ENCODE data around the gene FARP2. TPM values are rescaled to one million over a fixed set of nuclear protein-coding genes. Genes with fewer than 3 reads are reported as not detected.

FARP2 gene
- total RNA-seq, 1 donor from 2014 or later = 65.0 TPM

- Histone ChIP-seq H3K4me2 (ENCODE audit: low read length) (no peak overlapping the region), H3K36me3 (ENCODE audit: insufficient read depth, low read length) (peaks cover 19% of the 10 kb centered on the region), H4K20me1 (ENCODE audit: insufficient read depth, low read length) (peaks cover 20% of the 10 kb centered on the region), H3K79me2 (ENCODE audit: insufficient read depth, low read length) (no peaks in the 10 kb centered on the region), H3K27me3 (ENCODE audit: insufficient read depth, low read length) (no peaks in the 10 kb centered on the region), H3K9ac (ENCODE audit: low read length) (no peak overlapping the region), H3K4me3 (ENCODE audit: insufficient read depth, low read depth, low read length) (no peak overlapping the region), H2AFZ (ENCODE audit: low read depth, low read length) (no peak overlapping the region), H3K27ac (ENCODE audit: low read depth, low read length) (no peak overlapping the region), H3K4me1 (ENCODE audit: insufficient read depth, low read length) (no peaks in the 10 kb centered on the region), H3K9me3 (ENCODE audit: insufficient read depth, low read depth, low read length) (no peaks in the 10 kb centered on the region)
- H3K4me3 Mint-ChIP-seq (ENCODE audit: unreplicated experiment) = no peak overlapping the region
- peaks cover 8% of the 10 kb centered on the region for H3K4me1 Mint-ChIP-seq (ENCODE audit: low read depth, unreplicated experiment)
- FAIRE-seq (no peak), DNase-seq (ENCODE audit: low read depth) (no peak)
- no peak overlapping the region for H3K27ac Mint-ChIP-seq (ENCODE audit: unreplicated experiment)
- TF ChIP-seq CTCF (IDR thresholded peaks at IDR 0.05; ENCODE audit: insufficient read depth, low read depth, low read length) = no peak
- TF ChIP-seq EZH2 (IDR thresholded peaks at IDR 0.05; ENCODE audit: insufficient read depth, low read length) = no peak
- H3K27me3 Mint-ChIP-seq (ENCODE audit: low read depth, unreplicated experiment) = no peaks in the 10 kb centered on the region
- H3K9me3 Mint-ChIP-seq (ENCODE audit: unreplicated experiment) = no peaks in the 10 kb centered on the region
- H3K36me3 Mint-ChIP-seq (ENCODE audit: low read depth, unreplicated experiment) = peaks cover 21% of the 10 kb centered on the region
Observed at GRCh38 chr2:241437179-241437578, 81.1 kb downstream of the FARP2 start.

- H3K4me2 ChIP-seq (ENCODE audit: low read length) = no peak overlapping the region
- no peak overlapping the region for H3K4me3 ChIP-seq (ENCODE audit: insufficient read depth, low read depth, low read length)
- Mint-ChIP-seq H3K27ac (ENCODE audit: unreplicated experiment) (no peak overlapping the region), H3K36me3 (ENCODE audit: low read depth, unreplicated experiment) (peaks cover 19% of the 10 kb centered on the region), H3K4me1 (ENCODE audit: low read depth, unreplicated experiment) (peaks cover 29% of the 10 kb centered on the region), H3K4me3 (ENCODE audit: unreplicated experiment) (no peak overlapping the region), H3K9me3 (ENCODE audit: unreplicated experiment) (no peaks in the 10 kb centered on the region), H3K27me3 (ENCODE audit: low read depth, unreplicated experiment) (no peaks in the 10 kb centered on the region)
- H3K27ac ChIP-seq (ENCODE audit: low read depth, low read length) = no peak overlapping the region
- H3K4me1 ChIP-seq (ENCODE audit: insufficient read depth, low read length) = peaks cover 7% of the 10 kb centered on the region
- H3K9ac ChIP-seq (ENCODE audit: low read length) = no peak overlapping the region
- H4K20me1 ChIP-seq (ENCODE audit: insufficient read depth, low read length) = peaks cover 60% of the 10 kb centered on the region
- TF ChIP-seq CTCF (IDR thresholded peaks at IDR 0.05; ENCODE audit: insufficient read depth, low read depth, low read length) (no peak), EZH2 (IDR thresholded peaks at IDR 0.05; ENCODE audit: insufficient read depth, low read length) (no peak)
- no peak for FAIRE-seq
- no peaks in the 10 kb centered on the region for H3K27me3 ChIP-seq (ENCODE audit: insufficient read depth, low read length)
- H2AFZ ChIP-seq (ENCODE audit: low read depth, low read length) = no peak overlapping the region
- no peaks in the 10 kb centered on the region for H3K79me2 ChIP-seq (ENCODE audit: insufficient read depth, low read length)
- H3K9me3 ChIP-seq (ENCODE audit: insufficient read depth, low read depth, low read length) = no peaks in the 10 kb centered on the region
- DNase-seq (ENCODE audit: low read depth) = no peak
- peaks cover 14% of the 10 kb centered on the region for H3K36me3 ChIP-seq (ENCODE audit: insufficient read depth, low read length)
Observed at GRCh38 chr2:241441492-241441891, 85.4 kb downstream of the FARP2 start.

DNA sequence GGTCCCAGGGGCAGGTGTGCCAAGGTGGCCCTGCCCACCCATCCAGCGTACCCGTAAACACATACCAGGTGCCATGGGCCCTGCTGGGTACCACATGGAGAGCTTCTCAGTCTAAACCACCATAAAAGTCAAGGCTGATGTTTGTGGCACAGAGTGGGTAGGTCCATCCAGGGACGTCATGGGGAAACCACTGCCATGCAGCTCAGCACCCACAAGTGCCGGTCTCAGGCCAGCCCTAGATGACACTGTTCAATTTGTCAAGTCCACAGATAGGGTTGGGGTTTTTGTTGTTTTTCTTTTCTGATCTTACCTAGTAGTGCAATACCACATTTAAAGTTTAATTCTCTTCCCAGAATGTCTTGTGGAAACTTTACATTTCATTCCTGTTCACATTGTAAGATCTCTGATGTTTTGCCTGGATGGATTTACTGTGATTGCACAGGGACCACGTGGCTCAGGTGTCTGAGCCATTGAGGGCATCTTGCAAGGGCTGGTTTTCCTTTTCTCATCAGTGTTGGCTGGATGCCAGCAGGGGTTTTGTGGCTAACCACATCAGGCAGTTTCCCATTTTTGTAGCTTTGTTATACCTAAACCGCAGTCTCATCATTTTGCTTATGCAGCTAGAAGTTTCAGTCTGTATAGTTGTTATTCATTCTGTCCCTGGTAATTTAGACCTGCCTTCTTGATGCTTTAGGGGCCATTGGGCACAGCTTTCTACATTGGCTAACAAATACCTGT lies 87.6 kb downstream of the FARP2 start:
- no peak overlapping the region for H3K27ac ChIP-seq (ENCODE audit: low read depth, low read length)
- FAIRE-seq = no peak
- H3K36me3 Mint-ChIP-seq (ENCODE audit: low read depth, unreplicated experiment) = peaks cover 11% of the 10 kb centered on the region
- peaks cover 29% of the 10 kb centered on the region for H3K4me1 Mint-ChIP-seq (ENCODE audit: low read depth, unreplicated experiment)
- H3K36me3 ChIP-seq (ENCODE audit: insufficient read depth, low read length) = peaks cover 8% of the 10 kb centered on the region
- peaks cover 7% of the 10 kb centered on the region for H3K4me1 ChIP-seq (ENCODE audit: insufficient read depth, low read length)
- no peak overlapping the region for H2AFZ ChIP-seq (ENCODE audit: low read depth, low read length)
- no peak overlapping the region for H3K4me3 ChIP-seq (ENCODE audit: insufficient read depth, low read depth, low read length)
- no peaks in the 10 kb centered on the region for H3K27me3 ChIP-seq (ENCODE audit: insufficient read depth, low read length)
- no peaks in the 10 kb centered on the region for H3K9me3 Mint-ChIP-seq (ENCODE audit: unreplicated experiment)
- no peak overlapping the region for H3K9ac ChIP-seq (ENCODE audit: low read length)
- H3K27ac Mint-ChIP-seq (ENCODE audit: unreplicated experiment) = no peak overlapping the region
- no peaks in the 10 kb centered on the region for H3K27me3 Mint-ChIP-seq (ENCODE audit: low read depth, unreplicated experiment)
- H4K20me1 ChIP-seq (ENCODE audit: insufficient read depth, low read length) = peaks cover 75% of the 10 kb centered on the region
- TF ChIP-seq CTCF (IDR thresholded peaks at IDR 0.05; ENCODE audit: insufficient read depth, low read depth, low read length) (no peak), EZH2 (IDR thresholded peaks at IDR 0.05; ENCODE audit: insufficient read depth, low read length) (no peak)
- DNase-seq (ENCODE audit: low read depth) = peak; percentile 80
- H3K79me2 ChIP-seq (ENCODE audit: insufficient read depth, low read length) = no peaks in the 10 kb centered on the region
- H3K4me2 ChIP-seq (ENCODE audit: low read length) = no peak overlapping the region
- H3K4me3 Mint-ChIP-seq (ENCODE audit: unreplicated experiment) = no peak overlapping the region
- no peaks in the 10 kb centered on the region for H3K9me3 ChIP-seq (ENCODE audit: insufficient read depth, low read depth, low read length)

All from astrocyte (in vitro differentiated cells and primary cell).